HepG2 (cell line): ENCODE data around the gene SAMMSON. TPM values are rescaled to one million over a fixed set of nuclear protein-coding genes. Genes with fewer than 3 reads are reported as not detected.

Experiments used
- ATAC-seq: fragments of 200-7000 bp; cut with Tn5 transposase; 3 replicates; pipeline ENCODE4 v1.9.1; 2020; ENCODE audit warnings: mild to moderate bottlenecking, moderate library complexity
- BruUV-seq: library from RNA; stranded (reverse); fragments of 400-500 nt; replicated peaks from 2 replicates; lab custom pipeline; 2021; lab: Mats Ljungman, UMichigan
- CTCF ChIA-PET: fragments of 300-600 bp; formaldehyde crosslinking; extraction: SDS; loops from one replicate; lab custom pipeline; 2021; ENCODE audit warnings: low total read pairs, inconsistent platforms, low intra/inter-chr PET ratio; lab: Yijun Ruan, JAX
- POLR2A ChIA-PET: fragments of 350-600 bp; sonication (Branson Sonifier 250); formaldehyde crosslinking; loops from one replicate; lab custom pipeline; 2020; ENCODE audit warnings: antibody characterized with exemption, inconsistent platforms; lab: Yijun Ruan, JAX
- DNase-seq: peaks from one replicate; pipeline ENCODE4 v3.0.0-alpha.2; 2015; ENCODE audit warnings: low spot score
- FAIRE-seq: peaks from 3 replicates; lab custom pipeline; 2011; peaks lifted over from hg19 to GRCh38; lab: Jason Lieb, UNC
- H2AFZ ChIP-seq: one replicate; pipeline ENCODE4 v1.6.1; 2011; ENCODE audit warnings: low read length, inconsistent platforms
- H3K27ac ChIP-seq: fragments of 300-600 bp; 3 replicates; pipeline ENCODE4 v1.8.0; 2011; ENCODE audit warnings: mixed run types, mild to moderate bottlenecking, mixed read lengths, low read length, inconsistent platforms; ENCODE audit not compliant: insufficient read depth; ENCODE audit errors: extremely low read length
- H3K27me3 ChIP-seq, 2 experiments: fragments of 200-600 bp in 1 of 2; 2 replicates in 1 of 2; 3 replicates in 1 of 2; pipeline versions ENCODE4 v1.6.0 to v1.8.0; 2011; ENCODE audit warnings: low read length in 2 of 2, mild to moderate bottlenecking in 2 of 2, moderate library complexity in 2 of 2, inconsistent platforms in 1 of 2; ENCODE audit not compliant: insufficient read depth in 2 of 2, control insufficient read depth in 1 of 2
- H3K36me3 ChIP-seq, 2 experiments: fragments of 200-600 bp in 1 of 2; replicated peaks in 1 of 2; 2 replicates in 1 of 2; 3 replicates in 1 of 2; pipeline versions ENCODE4 v1.5.1 to v1.8.0; 2011; ENCODE audit warnings: low read length in 2 of 2, inconsistent platforms in 1 of 2; ENCODE audit not compliant: insufficient read depth in 2 of 2, control insufficient read depth in 1 of 2
- H3K4me1 ChIP-seq: 2 replicates; pipeline ENCODE4 v1.5.1; 2012; ENCODE audit warnings: low read length, inconsistent platforms; ENCODE audit not compliant: insufficient read depth
- H3K4me2 ChIP-seq: 2 replicates; pipeline ENCODE4 v1.6.0; 2011; ENCODE audit warnings: low read depth, low read length, inconsistent platforms
- H3K4me3 ChIP-seq, 3 experiments: fragments of 200-600 bp in 1 of 3; sonication (generic), shearing (Covaris generic) in 1 of 3; replicated peaks in 1 of 3; 2 replicates each; pipeline ENCODE4 v1.5.1; 2011 to 2016; ENCODE audit warnings: low read length in 3 of 3, inconsistent platforms in 2 of 3, low read depth in 2 of 3, mild to moderate bottlenecking in 2 of 3, control low read depth in 1 of 3, mixed read lengths in 1 of 3; ENCODE audit not compliant: insufficient read depth in 1 of 3
- H3K79me2 ChIP-seq: one replicate; pipeline ENCODE4 v1.6.1; 2011; ENCODE audit warnings: low read length, inconsistent platforms; ENCODE audit not compliant: insufficient read depth
- H3K9ac ChIP-seq: 2 replicates; pipeline ENCODE4 v1.6.0; 2011; ENCODE audit warnings: mild to moderate bottlenecking, low read depth, low read length, inconsistent platforms; ENCODE audit not compliant: insufficient read depth
- H3K9me3 ChIP-seq: 2 replicates; pipeline ENCODE4 v1.5.1; 2012; ENCODE audit warnings: mild to moderate bottlenecking, low read length
- H4K20me1 ChIP-seq: 2 replicates; pipeline ENCODE4 v1.6.0; 2011; ENCODE audit warnings: inconsistent platforms, mild to moderate bottlenecking, low read length, moderate library complexity; ENCODE audit not compliant: insufficient read depth
- BHLHE40 ChIP-seq: IDR thresholded peaks from 2 replicates; pipeline ENCODE4 v1.6.1; 2011; ENCODE audit warnings: low read length, improper control_type of control experiment
- GFI1 ChIP-seq: sonication (generic); formaldehyde crosslinking; IDR thresholded peaks from 2 replicates; pipeline ENCODE4 v1.5.0; 2020; ENCODE audit warnings: missing genetic modification reagents, mild to moderate bottlenecking, borderline replicate concordance
- KDM6A ChIP-seq: IDR thresholded peaks from 2 replicates; pipeline ENCODE4 v1.6.1; 2016; ENCODE audit warnings: low read depth
- MAFF ChIP-seq: IDR thresholded peaks from 2 replicates; pipeline ENCODE4 v1.6.1; 2011; ENCODE audit warnings: low read depth, low read length, improper control_type of control experiment
- MAFK ChIP-seq, 2 experiments: IDR thresholded peaks in 1 of 2; conservative IDR thresholded peaks in 1 of 2; 2 replicates each; pipeline ENCODE4 v1.6.1; 2011; ENCODE audit warnings: improper control_type of control experiment in 2 of 2, low read length in 2 of 2
- NFE2 ChIP-seq: sonication (generic); formaldehyde crosslinking; IDR thresholded peaks from 2 replicates; pipeline ENCODE4 v1.4.0; 2020; ENCODE audit warnings: missing genetic modification reagents
- RERE ChIP-seq: IDR thresholded peaks from 2 replicates; pipeline ENCODE4 v1.6.1; 2016; ENCODE audit warnings: low read depth, missing genetic modification reagents, missing compliant biosample characterization
- SAP130 ChIP-seq: IDR thresholded peaks from 2 replicates; pipeline ENCODE4 v1.6.1; 2016; ENCODE audit warnings: low read depth
- SIN3B ChIP-seq: fragments of 150-350 bp; IDR thresholded peaks from 2 replicates; pipeline ENCODE4 v1.6.1; 2014; ENCODE audit warnings: low read length
- TBP ChIP-seq: sonication (generic); formaldehyde crosslinking; IDR thresholded peaks from 2 replicates; pipeline ENCODE4 v1.5.0; 2020; ENCODE audit warnings: missing genetic modification reagents
- TCF7L2 ChIP-seq: IDR thresholded peaks from 2 replicates; pipeline ENCODE4 v1.6.1; 2011; ENCODE audit warnings: mild to moderate bottlenecking, low read depth, low read length, moderate library complexity
- TIGD3 ChIP-seq: sonication (generic); formaldehyde crosslinking; IDR thresholded peaks from 2 replicates; pipeline ENCODE4 v1.5.1; 2020; ENCODE audit warnings: mild to moderate bottlenecking, missing genetic modification reagents, borderline replicate concordance
- YY1 ChIP-seq: IDR thresholded peaks from 2 replicates; pipeline ENCODE4 v1.6.1; 2011; ENCODE audit warnings: low read length, low read depth, moderate library complexity, mild to moderate bottlenecking; ENCODE audit not compliant: insufficient read depth, insufficient replicate concordance
- ZNF230 ChIP-seq: sonication (generic); formaldehyde crosslinking; IDR thresholded peaks from 2 replicates; pipeline ENCODE4 v1.4.0; 2020; ENCODE audit warnings: mild to moderate bottlenecking, missing genetic modification reagents
- ZNF510 ChIP-seq: sonication (generic); formaldehyde crosslinking; IDR thresholded peaks from 2 replicates; pipeline ENCODE4 v1.4.0; 2020; ENCODE audit warnings: low read depth, mild to moderate bottlenecking, missing genetic modification reagents
- ZNF629 ChIP-seq: sonication (generic); formaldehyde crosslinking; conservative IDR thresholded peaks from 2 replicates; pipeline ENCODE4 v1.5.0; 2020; ENCODE audit warnings: missing genetic modification reagents
- ZNF720 ChIP-seq: sonication (generic); formaldehyde crosslinking; IDR thresholded peaks from 2 replicates; pipeline ENCODE4 v1.4.0; 2020; ENCODE audit warnings: missing genetic modification reagents
- WGBS: methylation state at CpG from one replicate; pipeline ENCODE4 v1.1.6; 2017; ENCODE audit warnings: low lambda C conversion rate; 5-methylcytosine and 5-hydroxymethylcytosine counted together
- in situ Hi-C: cut with HindIII; loops from 2 replicates; pipeline ENCODE4 v1.10.0; 2017; ENCODE audit warnings: low pct_unique_long_range_greater_than_20kb; ENCODE audit not compliant: extremely low pct_ligation_motif_present
- intact Hi-C: fragments of 100-400 bp; cut with micrococcal nuclease; formaldehyde crosslinking; loops from one replicate; pipeline ENCODE4 v1.10.0; 2022; ENCODE audit not compliant: unreplicated experiment
- polyA plus RNA-seq, 8 experiments: library from polyadenylated mRNA; depleted of rRNA in 3 of 8; stranded (reverse) in 7 of 8; unstranded in 1 of 8; fragments of >200 nt; fragmentation: Illumina TruSeq in 4 of 8; extraction: Trizol in 4 of 8; gene quantifications; 2 replicates each; pipeline versions ENCODE4 v1.2.1 to v1.2.3, GENCODE V29; 2011 to 2016; ENCODE audit warnings: low read depth in 4 of 8, missing spikeins in 1 of 8, mixed read lengths in 1 of 8; ENCODE audit not compliant: insufficient read depth in 1 of 8
- total RNA-seq, 5 experiments: library from RNA; depleted of rRNA; stranded (reverse); fragments of >200 nt; fragmentation: Illumina TruSeq; extraction: Trizol; gene quantifications; 2 replicates each; pipeline ENCODE4 v1.2.3, GENCODE V29; 2016; ENCODE audit warnings: low read depth in 1 of 5
- TF ChIP-seq, protein P1 (sequence below): sonication (generic); formaldehyde crosslinking; IDR thresholded peaks from 2 replicates; pipeline ENCODE4 v1.4.0; 2020; ENCODE audit warnings: missing genetic modification reagents

Gene SAMMSON
- total and polyA plus RNA-seq, 2 of the 13 experiments (the other 11 are each of a cell fraction or from before 2014, with no cell fraction given) = not detected

DNA sequence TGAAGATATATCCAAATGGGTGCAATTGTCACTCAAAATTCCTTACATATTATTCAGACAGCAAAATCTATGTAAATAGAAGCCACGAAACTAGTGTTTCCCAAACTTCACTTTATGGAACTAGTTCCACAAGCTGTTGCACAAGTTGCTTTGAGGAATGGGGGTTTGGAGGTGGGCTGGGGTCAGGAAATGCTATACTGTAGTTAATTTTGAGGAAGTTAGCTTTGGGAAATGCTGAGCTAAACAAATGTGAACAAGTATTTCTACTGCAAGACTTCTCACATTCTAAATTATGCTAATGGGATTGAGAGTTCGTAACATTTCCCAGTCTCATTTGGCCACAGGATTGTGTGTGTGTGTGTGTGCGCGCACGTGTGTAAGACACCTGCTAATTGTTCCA lies 28.7 kb upstream of the SAMMSON start:
- CTCF ChIA-PET = no interaction called here

More for the DNA sequence above, 28.7 kb upstream of the SAMMSON start:
- ATAC-seq = no peak
- no peak overlapping the region for H2AFZ ChIP-seq
- TF ChIP-seq SIN3B (no peak), NFE2 (CRISPR knock-in tag) (no peak), BHLHE40 (no peak), ZNF230 (CRISPR knock-in tag) (no peak), KDM6A (CRISPR knock-in tag) (no peak), SAP130 (CRISPR knock-in tag) (no peak), ZNF629 (no peak), YY1 (no peak), ZNF510 (CRISPR knock-in tag) (no peak), MAFK (conservative IDR thresholded peaks at IDR 0.05 in 1 of 2, IDR thresholded peaks at IDR 0.05 in 1 of 2; ENCODE audit: low read length in 2 of 2) (peak; percentile 42 to 58; a peak in 2 of 4 replicates), TBP (CRISPR knock-in tag) (no peak), GFI1 (CRISPR knock-in tag) (no peak), TIGD3 (no peak), TCF7L2 (no peak), MAFF (peak; percentile 25; the same call in 1 of the 2 replicates), ZNF720 (CRISPR knock-in tag) (no peak), RERE (CRISPR knock-in tag) (no peak)
- TF ChIP-seq, protein P1, sequence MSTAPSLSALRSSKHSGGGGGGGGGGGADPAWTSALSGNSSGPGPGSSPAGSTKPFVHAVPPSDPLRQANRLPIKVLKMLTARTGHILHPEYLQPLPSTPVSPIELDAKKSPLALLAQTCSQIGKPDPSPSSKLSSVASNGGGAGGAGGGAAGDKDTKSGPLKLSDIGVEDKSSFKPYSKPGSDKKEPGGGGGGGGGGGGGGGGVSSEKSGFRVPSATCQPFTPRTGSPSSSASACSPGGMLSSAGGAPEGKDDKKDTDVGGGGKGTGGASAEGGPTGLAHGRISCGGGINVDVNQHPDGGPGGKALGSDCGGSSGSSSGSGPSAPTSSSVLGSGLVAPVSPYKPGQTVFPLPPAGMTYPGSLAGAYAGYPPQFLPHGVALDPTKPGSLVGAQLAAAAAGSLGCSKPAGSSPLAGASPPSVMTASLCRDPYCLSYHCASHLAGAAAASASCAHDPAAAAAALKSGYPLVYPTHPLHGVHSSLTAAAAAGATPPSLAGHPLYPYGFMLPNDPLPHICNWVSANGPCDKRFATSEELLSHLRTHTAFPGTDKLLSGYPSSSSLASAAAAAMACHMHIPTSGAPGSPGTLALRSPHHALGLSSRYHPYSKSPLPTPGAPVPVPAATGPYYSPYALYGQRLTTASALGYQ (CRISPR knock-in tag) = no peak
- TF ChIP-seq, all 625 proteins: peak for 2
- POLR2A ChIA-PET = no interaction called here
- no peaks in the 10 kb centered on the region for H3K36me3 ChIP-seq
- no peak for DNase-seq
- H3K4me2 ChIP-seq = no peak overlapping the region
- H3K27ac ChIP-seq = no peak overlapping the region
- 54% methylated on average over 5 of the region's 5 CpGs for WGBS
- intact Hi-C loops (no loop called here), in situ Hi-C loops (no loop called here)
- no peaks in the 10 kb centered on the region for H3K4me1 ChIP-seq
- H3K9me3 ChIP-seq = no peaks in the 10 kb centered on the region
- FAIRE-seq = no peak
- H3K4me3 ChIP-seq = no peak overlapping the region
- H3K9ac ChIP-seq = no peak overlapping the region
- no peaks in the 10 kb centered on the region for H3K27me3 ChIP-seq
- H4K20me1 ChIP-seq = no peaks in the 10 kb centered on the region
- no peaks in the 10 kb centered on the region for H3K79me2 ChIP-seq
- BruUV-seq = no TSS peak
